ENCODE results near the gene RNASEH2B.

RNASEH2B gene

DNA sequence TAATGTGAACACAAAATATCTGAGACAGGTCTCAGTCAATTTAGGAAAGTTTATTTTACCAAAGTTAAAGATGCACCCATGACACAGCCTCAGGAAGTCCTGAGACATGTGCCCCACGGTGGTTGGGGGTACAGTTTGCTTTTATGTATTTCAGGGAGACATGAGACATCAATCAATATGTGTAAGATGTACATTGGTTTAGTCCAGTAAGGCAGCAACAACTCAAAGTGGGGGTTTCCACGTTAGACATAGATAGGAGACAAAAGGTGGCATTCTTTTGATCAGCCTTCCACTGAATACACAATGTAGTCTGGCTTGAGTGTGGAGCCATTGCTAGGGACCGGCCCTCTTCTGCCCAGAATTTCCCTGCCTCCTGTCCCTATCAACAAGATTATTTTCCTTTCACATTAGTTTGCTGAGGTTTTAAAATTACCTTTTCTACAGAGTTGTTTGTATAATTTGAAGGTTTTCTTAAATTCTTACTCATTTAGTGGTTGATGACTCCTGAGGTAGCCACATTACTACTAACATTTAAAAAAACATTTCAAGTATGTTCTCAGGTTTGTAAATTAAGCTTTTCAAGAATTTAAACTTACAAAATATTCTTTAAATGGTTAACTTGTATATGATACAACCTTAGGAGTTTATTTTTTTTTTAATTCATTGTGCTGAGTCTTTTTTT is 33.2 kb downstream of the RNASEH2B start:
- no peak for DNase-seq

GRCh38 chr13:50945669-50946068 is 36.1 kb downstream of the RNASEH2B start:
- DNase-seq, result no peak

- DNase-seq, result no peak
These were observed 39.0 kb downstream of the RNASEH2B start for GRCh38 chr13:50948601-50949000.

- DNase-seq, result no peak
These were observed 41.3 kb downstream of the RNASEH2B start for GRCh38 chr13:50950849-50951248.

GRCh38 chr13:50951366-50951765 is 41.8 kb downstream of the RNASEH2B start:
- no peak for DNase-seq

GRCh38 chr13:50955241-50955640 is 45.6 kb downstream of the RNASEH2B start:
- no peak for DNase-seq

DNA sequence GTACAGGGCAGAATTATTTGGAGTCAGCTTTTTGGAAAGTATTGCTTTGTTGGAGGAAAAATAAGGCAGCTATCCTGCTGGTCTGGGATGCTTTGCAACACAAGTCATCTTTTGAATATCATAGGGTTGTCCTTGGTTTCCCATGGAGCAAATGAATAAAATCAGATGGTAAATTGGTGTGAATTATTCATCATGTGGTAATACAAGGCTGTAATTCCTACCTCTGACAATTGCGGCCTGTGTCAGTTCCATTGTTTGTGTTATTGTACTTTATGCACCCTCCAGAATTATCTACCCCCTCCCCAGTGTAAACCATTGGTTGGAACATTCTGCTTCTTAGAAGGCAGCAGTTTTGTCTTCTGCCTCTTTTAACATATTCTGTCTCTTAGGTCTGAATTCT is 46.2 kb downstream of the RNASEH2B start:
- no peak for DNase-seq

DNA sequence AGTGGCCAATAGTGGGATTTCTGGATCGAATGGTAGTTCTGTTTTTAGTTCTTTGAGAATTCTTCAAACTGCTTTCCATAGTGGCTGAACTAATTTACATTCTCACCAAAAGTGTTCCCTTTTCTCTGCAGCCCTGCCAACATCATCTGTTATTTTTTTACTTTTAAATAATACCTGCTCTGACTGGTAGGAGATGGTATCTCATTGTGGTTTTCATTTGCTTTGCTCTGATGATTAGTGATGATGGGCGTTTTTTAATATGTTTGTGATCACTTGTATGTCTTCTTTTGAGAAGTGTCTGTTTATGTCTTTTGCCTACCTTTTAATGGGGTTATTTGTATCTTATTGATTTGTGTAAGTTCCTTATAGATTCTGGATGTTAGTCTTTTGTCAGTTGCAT is 48.0 kb downstream of the RNASEH2B start:
- DNase-seq, result no peak

- DNase-seq, result no peak
These were observed 60.1 kb downstream of the RNASEH2B start for GRCh38 chr13:50969691-50970090.

- no peak for DNase-seq
These were observed 61.4 kb downstream of the RNASEH2B start for GRCh38 chr13:50970956-50971355.

DNA sequence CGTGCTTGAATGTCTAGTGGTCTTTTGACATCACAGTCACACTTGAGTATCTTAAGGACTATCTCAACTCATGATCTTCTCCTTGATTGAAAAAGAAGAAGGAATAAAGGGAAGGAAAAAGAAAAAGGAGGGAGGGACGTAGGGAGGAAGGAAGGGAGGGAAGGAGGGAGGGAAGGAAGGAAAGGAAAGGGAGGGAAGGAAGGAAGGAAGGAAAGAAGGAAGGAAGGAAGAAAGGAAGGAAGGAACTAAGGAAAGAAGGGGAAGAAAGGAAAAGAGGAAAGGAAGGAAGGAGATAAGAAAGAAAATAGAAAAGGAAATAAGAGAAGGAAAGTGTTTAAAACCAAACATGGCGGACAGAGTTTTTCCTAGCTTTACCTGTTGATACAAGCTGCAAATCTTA is 64.7 kb downstream of the RNASEH2B start:
- DNase-seq, result no peak

GRCh38 chr13:50979187-50979586 is 69.6 kb downstream of the RNASEH2B start:
- DNase-seq, result no peak

GRCh38 chr13:50981686-50982085 is 72.1 kb downstream of the RNASEH2B start:
- DNase-seq, result no peak

DNA sequence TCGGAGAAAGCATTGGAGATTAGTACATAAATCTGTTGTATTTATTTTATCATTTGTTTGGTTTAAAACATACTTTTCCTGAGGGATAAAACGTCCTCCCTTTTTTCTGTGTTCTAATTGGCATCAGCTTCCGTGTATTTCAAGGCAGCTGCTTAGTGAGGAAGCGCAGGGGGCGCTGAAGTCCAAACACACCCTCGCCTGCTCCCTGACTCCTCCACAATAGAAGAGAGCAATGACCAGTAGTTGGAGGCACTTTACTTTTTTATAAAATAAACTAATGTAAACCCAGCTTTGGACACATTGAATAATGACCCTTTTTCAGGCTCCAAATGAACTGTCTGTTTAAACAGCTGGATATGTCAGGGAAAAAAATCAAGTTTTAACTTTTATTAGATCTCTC is 79.9 kb downstream of the RNASEH2B start:
- no peak for DNase-seq

DNA sequence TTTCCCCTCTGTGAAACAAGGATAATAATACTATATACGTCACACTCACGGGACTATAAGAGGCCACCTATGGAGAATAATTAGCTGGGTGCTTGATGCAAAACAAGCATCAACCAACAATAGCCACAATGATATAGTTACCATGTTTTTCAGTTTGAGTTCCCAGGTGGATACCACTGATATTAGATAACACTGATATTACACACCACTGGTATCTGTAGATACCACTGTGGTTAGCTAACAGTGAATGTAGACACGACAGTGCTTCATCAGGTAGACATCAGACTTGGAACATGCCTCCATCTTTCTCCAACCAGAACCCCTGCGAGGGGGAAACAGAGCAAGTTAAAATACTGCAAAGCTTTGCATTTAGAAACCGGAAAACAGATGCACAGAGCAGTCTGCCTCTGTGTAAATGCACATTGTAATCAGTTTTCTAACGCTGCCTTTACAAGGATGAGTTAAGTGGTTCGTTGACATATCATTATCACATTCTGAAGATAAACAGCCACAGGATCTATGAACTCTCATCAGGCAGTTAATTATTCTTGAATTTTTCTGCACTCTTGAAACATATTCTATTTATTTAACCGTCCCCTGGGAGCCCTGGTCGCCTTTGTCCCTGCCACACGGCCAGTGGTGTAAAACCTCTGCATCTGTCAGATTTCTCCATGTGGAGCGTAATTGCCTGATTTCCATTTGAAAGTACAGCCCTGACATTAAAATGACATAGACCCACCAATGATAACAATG is 80.7 kb downstream of the RNASEH2B start:
- DNase-seq, result no peak

GRCh38 chr13:50990818-50991506 is 81.4 kb downstream of the RNASEH2B start:
- no peak for DNase-seq

- no peak for DNase-seq
These were observed 82.3 kb downstream of the RNASEH2B start for GRCh38 chr13:50991579-50992521.

DNA sequence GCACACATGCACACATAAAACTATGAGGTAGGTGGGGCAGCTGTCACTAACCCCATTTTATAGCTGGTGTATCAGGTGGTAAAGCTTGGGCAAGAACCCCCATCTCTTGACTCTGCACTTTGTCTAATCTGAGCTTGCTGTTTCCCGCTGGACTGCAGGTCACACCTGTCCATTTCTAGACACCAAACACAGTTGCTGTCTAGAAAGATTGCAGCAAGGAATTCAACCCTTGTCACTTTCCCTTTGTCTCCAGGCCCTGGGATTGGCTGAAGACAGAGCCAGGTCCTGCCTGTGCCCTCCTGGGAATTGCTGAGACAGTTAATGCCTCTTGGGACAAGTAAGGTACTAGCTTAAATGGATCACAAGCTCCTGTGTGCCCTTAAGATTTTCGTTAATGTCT is 83.8 kb downstream of the RNASEH2B start:
- DNase-seq, result no peak

DNA sequence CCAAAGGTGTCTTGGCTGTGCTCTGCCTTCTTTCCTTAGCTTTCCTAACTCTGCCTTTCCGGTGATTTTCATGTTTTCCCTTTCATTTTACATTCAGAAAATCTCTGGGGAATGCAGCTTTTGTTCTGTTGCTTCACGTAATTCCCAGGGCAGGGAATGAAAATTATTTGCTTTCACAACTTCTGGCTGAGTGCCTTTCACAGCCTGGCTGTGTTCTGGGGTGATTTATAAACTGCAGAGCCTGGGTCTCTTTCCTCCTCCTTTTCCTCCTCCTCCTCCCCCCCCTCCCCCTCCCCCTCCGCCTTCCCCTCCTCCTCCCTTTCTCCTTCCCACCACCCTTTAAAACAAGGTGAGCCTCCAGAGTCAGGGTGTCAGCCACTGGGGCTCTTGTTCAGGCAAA is 84.3 kb downstream of the RNASEH2B start:
- no peak for DNase-seq

DNA sequence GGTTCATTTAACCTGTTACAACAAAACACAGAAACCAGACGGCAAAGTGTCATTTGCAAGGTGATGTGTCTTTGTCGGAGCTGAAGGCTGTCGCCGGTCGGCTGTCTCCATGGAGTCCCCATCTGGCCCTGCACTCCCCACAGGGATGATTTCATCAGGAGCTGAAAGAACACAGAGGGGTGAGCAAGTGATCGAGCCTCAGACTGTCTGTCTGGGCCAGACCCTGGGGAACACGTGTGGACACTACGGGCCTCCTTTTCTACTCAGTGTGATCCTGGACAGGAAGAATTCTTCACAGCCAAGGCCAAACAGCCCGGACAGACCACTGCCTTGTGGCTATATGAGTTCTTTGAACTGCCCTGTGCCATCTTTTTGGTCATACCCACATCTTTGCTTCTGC is 85.1 kb downstream of the RNASEH2B start:
- no peak for DNase-seq

DNA sequence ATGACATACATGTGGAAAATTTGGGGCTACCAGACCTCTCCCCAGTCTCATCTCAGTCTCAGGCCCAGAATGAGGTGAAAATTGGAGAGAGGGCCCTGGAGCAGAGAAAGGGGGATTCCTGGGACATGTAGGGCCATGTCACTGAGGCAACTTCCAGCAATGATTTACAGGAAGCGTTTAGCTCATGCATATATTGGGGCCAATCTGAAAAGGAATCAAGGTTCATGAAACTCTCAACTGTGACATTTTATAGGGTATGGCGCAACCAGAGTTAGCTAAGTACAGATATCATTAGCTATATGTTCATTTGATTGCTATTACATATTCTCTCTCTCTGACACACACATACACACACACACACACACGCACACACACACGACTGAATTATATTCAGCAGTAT is 86.3 kb downstream of the RNASEH2B start:
- no peak for DNase-seq

- no peak for DNase-seq
These were observed 88.7 kb downstream of the RNASEH2B start for GRCh38 chr13:50998326-50998725.

DNA sequence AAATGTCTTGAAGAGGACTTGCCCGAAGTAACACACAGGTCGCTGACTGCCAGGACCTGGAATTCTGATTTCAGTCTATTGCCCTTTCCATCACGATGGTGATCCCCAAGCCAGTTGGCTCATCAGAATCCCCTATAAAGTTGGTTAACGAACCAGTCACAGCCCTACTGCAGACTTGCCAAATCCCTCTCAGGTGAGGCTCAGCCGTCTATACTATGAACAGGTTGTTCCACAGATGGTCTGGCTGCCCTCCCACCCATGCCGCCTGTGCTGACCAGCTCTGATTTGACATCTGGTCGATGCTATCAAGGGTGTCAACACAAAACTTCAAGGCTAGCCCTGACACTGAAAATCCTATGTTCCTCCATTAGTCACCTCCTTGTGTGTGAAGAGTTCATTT is 90.0 kb downstream of the RNASEH2B start:
- DNase-seq, result no peak
